ENCODE measurements around the gene TIGD3.
A peak's percentile ranks its signal among the peaks of the same experiment; 100 is the strongest.

TIGD3 gene

DNA sequence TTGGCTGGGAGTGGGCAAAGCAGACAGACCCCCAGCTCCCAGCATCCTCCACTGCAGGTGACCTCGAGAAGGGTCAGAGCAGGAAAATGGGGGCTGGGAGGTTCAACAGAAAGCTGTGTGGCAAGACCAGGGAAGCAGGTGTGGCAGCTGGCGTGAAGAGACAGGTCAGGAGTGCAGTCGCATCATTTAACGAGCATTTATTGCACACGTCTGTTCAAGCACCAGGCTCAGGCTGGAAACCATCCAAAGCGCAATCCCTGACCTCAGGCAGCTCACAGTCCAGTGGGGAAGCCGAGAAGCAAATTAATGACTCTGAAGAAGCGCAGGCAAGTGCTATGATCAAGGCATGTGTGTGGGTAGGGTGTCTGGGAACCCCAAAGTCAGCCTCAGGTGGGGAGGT lies 20.5 kb downstream of the TIGD3 start:
- DNase-seq, result no peak

DNA sequence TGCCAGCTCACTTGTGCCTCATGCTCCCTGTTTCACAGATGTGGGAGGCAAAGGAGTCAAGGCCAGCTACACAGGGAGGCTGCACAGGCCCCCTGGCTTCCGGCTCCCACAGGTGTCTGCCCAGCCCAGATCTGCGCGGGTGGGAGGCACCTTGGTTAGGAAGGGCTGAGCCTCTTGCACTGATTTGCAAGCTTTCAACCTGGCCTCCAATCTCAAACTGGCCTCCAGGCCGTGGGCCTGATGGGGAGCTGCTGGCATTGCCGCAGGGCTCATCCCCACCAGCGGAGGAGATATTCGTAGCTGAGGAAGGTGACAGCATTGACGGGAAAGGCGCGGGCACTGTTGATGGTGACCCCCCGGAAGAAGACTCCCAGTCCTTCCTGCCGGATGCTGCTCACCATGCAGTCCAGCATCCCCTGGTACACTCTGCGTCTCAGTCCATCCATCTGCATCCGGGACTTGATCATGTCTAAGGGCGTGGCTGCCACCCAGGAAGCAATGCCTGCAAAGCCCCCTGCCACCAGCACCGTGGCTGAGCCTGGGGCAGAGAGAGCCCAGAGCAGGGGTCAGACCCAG lies 21.7 kb downstream of the TIGD3 start:
- DNase-seq, result no peak

DNA sequence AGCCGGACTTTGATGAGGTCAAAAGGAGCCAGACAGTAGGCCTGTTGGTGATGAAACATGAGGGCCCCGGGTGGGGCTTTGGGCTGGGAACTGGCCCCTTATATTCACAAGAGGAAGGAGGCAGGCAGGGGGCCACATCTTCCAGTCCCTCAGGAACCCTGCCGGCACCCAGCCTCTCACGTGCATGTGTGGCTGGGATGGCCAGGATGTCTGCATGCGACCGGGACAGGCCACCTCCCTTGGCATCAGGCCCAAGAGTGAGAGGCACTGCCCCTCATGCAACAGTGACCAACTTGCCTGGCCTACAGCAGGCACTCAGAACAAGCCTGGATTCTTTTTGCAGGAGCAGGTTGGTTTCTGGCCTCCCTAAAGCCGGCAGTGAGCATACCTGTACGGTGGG lies 22.5 kb downstream of the TIGD3 start:
- DNase-seq, result no peak

DNA sequence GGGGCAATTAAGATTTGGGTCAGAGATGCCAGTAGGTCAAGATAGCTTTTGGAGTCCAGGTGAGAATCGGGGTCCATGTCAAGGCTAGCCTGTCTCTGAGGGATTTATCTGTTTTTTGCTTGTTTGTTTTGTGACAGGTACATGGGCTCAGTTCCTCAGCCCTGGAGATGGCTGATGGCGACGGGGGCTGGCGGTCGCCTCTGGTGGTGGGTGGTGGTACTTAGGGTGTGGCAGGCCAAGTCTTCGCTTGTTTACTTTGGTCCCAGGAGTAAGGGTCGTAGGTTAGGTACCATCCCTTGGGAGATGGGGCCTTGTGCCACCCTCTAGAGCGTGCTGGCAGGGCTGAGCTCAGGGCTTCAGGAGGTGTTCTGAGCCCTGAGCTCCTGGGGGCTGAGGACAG lies 23.2 kb downstream of the TIGD3 start:
- no peak for DNase-seq

DNA sequence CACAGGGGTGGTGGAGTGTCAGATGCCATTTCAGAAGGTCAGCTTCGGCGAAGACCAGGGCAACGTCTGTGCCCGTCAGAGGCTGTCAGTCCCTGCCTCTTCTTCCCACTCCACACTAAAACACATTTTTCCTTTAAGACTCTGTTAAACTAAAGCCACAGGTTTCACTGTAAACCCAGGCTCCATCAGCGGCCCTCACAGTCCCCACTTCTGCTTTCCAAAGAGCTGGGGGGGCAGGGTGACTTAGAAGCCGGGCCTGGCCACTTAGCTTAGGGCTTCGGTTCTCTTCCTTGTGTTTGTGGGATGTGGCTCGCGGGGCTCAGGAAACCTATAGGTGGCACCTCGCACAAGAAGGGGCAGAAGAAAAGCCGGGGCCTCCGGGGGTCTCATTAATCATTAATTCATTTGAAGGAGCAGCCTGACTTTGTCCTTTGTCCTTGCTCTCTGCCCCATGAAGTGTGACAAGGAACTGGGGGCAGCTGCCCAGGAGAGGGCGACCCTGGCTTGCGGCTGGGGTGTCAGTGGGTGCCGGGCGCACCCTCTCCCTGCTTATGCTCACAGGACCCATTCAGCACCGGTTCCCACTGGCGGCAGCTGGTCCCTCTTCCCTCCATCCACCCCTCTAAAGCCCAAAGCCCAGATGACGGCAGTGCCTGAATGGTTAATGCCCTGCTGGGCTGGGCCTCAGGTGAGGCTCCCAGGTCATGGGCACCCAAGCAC lies 23.8 kb downstream of the TIGD3 start:
- no peak for DNase-seq

DNA sequence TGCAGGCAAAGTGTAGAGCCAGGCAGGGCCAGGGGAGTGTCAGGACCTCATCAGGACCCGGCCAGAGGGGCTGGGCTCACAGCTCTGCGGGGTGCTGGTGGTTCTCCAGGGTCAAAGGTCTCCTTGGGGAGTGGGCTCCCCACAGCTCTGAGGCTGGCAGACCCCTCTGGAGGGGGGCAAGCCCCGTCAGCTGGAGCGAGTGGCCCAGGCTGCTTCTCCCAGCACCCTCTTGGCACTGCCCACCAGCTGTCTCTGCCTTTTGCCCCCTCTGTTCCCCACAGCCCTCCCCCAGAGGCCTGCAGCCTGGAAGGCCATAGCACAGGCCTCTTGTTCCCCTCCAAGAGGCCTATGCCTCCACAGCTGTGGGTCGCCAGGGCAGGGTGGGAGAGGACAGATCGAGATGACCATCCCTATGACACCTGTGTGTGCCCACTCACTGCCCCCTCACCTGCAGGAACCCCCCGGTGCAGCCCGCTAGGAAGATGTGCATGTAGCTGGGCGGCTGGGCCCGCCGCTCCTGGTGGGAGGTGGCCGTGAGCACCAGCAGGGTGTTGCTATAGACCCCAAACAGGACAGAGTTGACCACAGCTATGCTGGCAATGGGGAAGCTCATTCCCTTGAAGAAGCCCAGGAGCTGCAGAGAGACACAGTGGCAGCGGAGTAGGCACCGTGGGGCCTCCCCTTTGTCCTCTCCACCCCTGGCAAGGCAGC lies 24.5 kb downstream of the TIGD3 start:
- no peak for DNase-seq

DNA sequence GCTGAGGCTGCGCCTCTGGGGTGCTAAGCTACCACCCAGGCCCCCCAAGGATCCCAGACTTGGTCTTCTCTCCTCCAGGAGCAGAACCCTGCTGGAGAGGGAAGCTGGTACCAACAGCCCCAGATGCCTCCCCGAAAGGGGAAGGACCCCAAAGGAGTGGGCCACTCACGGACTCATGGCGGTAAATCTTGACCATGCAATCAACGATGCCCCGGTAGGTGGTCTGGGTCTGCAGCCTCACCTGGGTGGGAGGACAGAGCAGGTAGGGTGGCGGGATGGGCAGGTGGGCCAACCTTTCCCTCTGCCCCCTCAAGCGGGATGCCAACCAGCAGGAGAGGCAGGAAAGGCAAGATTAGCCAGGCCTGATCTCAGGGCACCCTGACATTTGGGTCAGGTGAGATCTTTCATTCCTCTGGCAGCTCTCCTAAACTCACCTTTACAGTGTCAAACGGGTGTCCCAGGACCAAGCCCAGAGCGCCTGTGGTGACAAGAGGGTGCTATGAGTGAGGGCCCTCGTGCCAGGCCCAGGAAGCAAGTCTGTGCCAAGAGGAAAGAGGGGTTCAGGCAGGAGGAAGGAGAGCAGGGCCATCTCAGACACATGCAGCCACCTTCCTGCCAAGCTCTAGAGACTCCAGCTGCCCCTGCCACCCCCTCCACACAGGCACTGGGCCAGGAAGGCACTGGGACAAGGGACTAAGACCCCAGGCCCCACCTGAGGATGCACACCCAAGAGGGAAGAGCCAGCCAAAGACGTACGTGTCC lies 25.3 kb downstream of the TIGD3 start:
- no peak for DNase-seq

DNA sequence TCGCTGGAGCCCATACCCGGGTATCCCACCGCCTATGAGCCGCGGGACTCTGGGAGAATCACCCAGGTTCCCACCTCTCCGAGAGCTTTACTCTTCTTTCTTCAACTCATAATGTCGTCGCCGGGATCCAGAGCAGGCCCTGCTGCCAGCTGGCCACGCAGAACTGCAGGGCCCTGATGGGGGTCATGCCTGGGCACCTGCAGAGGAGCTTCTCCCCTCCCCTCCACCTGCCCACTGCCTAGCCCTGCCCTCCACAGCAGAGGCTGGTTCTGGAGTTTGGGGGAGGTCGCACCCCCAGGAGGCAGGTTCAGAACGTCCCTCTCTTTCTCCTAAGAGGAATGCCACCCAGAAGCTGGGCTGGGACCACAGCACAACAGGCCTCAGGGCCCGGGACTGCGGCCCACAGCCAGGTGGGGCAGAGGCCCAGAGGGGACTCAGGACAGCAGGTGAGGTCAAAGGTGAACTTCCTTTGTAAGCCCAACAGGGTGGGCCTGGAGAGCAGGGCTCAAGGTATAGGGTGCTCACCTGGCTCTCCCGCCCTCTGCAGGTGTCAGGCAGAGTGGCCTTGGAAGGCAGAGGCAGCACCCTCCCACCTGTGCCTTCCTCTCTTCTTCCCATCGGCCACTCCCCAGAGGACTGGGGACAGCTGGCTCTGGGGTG lies 26.0 kb downstream of the TIGD3 start:
- DNase-seq, result no peak

DNA sequence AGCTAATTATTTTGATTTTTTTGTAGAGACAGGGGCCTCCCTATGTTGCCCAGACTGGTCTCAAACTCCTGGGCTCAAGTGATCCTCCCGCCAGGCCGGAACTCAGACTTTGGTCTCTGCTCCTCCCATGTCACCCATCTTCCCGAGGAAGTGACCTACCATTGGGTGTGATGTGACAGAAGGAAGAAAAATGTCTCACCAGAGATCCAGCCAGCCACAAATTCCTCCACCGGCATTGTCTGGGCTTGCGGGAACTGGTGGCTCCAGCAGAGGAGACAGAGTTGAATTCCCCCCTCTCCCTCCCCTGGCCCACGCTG lies 27.1 kb downstream of the TIGD3 start:
- no peak for DNase-seq

DNA sequence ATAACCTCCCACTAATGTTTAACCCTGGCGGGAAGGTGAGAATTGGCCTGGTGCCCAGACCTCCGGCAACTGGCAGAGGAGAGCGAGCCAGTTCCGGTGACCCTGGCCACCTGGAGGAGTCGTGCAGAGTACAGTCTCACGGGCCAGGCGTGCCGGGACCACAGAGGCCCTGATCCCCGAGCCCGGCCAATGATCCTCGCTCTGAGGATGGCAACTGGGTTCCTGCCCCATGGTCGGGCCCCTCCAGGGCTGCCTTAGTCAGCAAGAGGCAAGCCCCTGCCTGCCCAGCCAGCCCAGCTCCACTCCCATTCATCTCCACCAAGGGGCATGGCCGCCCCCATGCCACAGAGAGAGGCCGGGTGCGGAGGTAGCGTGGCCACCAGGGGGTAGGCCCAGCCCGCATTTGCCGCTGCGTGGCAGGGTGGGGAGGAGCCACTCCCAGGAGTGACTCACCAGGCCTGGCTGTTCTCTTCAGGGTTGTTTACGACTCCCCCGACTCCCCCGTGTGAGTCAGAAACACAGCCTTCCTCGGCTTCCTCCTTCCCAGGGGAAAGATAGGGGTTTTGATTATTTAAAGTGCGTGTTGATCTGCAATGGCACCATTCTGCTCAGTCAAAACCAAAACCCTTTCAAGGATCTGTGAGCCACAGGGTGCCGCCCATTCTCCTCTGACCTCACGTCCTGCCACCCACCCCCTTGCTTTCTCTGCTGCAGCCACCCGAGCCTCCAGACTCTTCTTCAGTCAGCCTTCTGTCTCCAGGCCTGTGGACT lies 27.7 kb downstream of the TIGD3 start, which contains the start of gene SLC25A45:
SLC25A45 (minus strand) TSS at position 614 of the 771 bp plus-strand sequence. CDS start 695 bp downstream, outside the sequence.
- DNase-seq, result peak; percentile 87 to 95

DNA sequence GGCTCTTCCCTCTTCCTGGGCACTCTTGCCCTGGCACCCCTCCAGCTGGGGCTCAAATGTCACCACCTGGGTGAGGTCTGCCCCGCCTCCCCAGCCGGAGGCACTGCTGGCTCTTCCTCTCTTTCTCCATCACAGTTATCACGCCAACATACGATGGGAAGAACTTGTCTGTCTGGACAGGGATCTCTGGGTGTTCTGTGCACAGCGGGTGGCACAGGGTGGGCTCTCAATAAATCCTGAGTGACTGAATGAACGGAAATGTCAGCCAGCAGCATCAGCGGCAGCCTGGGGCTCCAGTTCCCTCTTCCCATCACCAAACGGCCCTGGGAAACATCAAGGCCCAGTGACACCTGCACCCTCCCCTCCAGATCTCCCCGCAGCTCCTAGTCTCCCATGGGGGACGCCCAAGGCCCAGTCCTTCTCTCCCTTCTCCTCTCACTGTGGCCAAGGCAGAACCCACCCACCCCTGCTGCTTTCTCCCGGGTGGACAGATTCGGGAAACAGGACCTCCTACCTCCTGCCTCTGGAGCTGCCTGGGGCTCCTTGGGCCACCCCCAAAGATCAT lies 28.3 kb downstream of the TIGD3 start:
- no peak for DNase-seq

DNA sequence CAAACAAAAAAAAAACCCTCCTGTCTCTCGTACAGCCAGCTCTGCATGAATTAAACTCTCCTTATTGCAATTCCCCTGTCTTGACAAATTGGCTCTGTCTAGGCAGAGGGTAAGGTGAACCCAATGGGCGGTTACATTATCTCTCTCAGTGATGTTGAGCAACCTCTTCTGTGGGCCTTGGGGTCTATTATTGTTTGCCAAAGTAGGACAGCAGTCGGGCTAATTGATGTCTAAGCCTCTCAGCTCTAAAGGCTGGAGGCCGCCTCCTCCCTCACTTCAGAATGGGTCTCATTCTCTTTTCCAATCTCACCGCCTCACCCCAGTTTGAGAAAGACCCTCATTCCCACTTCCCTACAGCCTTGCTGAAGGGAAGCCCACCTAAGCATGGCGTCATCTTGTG lies 29.2 kb downstream of the TIGD3 start:
- no peak for DNase-seq

DNA sequence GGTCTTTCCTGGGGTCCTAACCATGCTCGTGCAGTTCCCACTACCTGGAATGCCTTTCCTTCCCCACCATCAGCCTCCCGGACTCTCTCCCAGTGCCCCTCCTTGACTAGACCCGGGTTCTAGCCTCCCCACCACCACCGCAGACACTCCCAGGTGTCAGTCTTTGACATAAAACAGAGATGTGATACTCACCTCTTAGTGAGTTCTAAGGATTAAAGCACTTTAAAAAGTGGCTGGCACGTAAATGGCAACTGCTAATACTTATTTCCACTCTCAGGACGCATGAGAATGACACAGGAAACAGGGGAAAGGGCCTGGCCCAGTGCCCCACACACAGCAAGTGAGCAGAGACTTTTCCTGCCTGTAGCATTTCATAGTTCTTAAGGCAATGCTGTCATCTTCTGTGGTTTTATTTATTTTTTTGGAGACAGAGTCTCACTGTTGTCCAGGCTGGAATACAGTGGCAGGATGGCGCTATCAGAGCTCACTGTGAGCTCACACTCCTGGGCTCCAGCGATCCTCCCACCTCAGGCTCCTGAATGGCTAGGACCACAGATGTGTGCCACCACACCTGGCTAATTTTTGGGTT lies 29.8 kb downstream of the TIGD3 start:
- no peak for DNase-seq

DNA sequence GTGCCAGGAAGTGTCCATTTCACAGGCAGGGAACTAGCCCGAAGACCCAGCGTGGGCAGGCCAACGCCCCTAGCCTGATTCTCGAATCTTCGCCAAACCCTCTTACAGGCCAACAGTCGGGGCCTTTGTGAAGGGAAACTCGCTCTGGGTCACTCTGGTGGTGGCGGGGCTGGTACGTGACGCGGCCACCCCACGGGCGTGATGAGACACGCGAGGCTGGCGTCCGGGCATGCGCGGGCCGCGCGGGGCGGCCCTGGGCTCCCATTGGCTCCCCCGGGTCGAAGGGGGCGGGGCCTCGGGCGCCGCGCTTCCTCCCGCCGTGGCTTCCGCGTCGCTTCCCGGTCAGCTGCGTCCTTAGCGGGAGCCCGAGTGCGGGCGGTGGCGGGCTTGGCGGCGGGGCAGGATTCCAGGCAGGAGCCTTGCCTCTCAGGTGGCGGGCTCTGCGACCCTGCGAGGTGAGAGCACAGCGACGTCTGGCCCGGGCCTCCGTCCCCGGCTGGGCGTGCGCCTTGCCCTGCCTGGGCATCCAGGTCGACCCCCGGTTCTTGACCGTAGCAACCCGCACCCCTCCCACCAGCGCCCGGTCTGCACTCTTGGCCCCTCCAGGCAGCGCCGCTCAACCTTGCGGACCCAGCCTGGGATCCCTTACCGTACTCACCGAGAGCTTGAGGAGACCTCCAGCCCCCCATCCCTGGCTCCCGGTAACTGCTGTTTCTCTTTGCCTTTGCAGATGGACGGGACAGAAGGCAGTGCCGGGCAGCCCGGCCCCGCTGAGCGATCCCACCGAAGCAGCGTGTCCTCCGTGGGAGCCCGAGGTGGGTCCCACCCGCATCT lies 32.0 kb downstream of the TIGD3 start, which contains the start of gene FRMD8:
FRMD8 (plus strand) TSS at position 331 of the 834 bp plus-strand sequence; CDS start at position 731, 400 bp downstream.
- DNase-seq, result peak; percentile 86 to 88

DNA sequence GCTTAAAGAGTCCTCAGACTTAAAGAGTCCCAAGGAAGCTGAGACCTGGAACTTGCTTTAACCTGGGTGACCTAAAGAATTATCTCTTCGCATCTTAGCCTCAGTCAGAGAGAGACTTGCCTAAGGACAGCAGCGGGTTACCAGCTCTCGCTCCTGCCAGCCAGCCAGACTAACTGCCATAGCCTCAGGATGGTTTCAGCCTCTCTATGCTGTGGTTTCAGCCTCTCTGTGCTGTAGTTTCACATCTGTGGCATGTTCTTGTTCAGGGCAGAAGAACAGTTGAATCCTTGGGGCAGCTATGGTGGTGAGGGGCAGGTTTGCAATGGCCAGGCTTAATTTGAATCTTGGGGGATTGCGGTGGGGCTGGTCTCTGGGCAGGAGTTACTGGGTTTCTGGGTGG lies 34.2 kb downstream of the TIGD3 start:
- no peak for DNase-seq

DNA sequence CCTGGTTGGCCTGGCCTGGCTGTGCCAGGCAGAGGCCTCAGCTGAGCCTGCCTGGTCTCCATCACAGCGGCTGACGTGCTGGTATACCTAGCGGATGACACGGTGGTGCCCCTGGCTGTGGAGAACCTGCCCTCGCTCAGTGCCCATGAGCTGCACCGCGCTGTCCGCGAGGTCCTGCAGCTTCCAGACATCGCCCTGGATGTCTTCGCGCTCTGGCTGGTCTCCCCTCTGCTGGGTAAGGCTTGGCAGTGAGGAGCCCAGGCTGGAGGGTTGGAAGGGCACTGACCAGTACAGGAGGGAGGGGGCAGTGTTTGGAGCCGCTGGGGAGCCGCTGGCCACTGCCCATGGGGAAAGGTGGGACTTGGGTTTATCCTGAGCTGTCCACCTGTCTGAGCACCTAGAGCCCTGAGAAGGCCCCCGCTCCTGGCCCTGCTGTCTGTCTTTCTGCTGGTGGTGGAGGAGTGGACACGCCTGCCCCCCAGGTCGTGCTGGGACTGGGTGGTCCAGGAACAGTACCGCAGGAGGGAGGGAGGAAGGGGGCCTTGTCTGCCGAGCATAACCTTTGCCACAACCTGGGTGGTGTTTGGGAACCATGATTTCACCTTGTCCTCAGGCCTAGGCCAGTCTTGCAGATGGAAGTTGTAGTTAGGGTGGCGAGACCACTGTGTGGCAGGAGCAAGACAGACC lies 34.9 kb downstream of the TIGD3 start:
- DNase-seq, result no peak

DNA sequence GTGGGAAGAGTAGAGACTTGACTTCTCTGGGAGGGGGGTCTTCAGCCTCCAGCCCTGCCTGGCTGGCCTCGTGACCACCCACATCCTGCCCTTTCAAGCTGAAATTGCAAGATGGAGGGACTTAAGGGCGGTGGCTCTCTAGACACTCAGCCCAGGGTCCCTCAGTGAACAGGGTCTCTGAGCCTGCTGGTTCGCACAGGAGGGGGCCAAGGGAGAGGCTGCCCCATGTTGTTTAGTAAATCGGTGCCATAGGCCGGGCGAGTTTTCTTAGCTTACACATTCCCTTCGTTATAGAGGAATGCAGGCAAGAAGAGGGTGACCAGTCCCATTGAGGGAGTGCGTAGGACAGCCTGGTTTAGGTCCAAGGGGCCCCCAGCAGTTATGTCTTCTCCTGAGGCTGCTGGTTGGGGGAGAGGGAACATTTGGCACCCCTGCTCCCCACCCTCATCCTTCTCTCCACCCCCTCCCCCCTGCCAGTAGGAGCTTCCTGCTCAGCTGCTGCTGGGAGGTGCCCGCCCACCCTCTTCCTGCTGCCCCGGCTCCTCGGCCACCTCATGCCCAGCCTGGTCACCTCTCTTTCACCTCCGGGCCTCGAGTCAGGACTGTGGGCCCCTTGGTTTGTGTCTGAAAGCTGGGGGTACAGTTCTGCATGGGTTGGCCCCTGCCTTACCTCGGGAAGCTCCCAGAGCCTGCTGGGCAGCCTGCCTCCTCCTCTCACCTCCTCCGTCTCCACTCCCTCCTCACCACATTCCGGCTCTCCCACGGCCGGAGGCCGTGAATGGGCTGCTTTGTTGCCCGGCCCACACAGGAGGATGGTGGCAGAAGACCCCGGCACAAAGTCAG lies 35.8 kb downstream of the TIGD3 start:
- DNase-seq, result no peak

DNA sequence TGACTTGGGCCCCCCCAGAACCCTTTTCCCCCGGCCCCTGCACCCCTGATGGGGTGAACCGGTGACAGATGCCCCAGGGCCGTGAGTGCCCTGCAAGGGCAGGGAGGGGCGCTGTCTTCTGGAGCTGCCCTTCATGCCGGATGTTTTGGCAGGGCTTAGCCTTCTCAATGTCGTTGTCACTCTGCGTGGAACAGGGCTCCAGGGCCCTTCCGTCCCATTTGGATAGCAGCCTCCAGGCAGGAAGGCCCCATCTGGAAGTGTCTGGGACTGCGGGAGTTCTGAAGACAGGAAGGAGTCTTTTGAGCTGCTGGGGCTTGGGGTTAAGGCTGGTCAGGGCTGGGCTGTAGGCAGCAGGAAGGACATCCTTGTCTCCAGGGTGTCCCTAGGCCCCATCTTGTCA lies 36.4 kb downstream of the TIGD3 start:
- DNase-seq, result no peak
